ENCODE data around the gene ADGRA1.
"Not testable (repeated sequence)": the region's sequence is repeated elsewhere in the genome, so short reads cannot be mapped to it uniquely, and the experiment has no call there.

The ADGRA1 gene

DNA sequence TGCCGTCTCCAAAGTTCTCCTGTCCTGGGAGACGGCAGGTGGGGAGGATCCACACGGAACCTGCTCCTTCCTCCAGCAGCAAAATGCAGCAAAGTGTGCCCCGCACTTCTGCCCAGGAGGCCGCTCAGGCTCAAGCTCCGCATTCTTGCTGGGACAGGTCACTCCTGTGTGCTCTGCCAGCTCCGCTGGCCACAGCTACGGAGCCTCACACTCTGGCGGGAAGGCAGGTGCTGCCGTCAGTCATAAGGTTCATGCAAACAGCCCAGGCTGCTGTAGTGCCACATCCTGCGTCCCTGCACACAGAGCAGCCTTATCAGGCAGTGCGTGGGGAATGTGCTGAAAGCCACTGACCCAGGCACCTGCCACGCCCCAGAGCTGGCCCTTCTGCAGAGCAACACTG lies 22.4 kb downstream of the ADGRA1 start:
- H3K9ac ChIP-seq (ENCODE audit: low read length): no peak overlapping the region
- H4K20me1 ChIP-seq (ENCODE audit: insufficient read depth, low read length): no peaks in the 10 kb centered on the region
- H3K4me1 ChIP-seq (ENCODE audit: low read length): no peaks in the 10 kb centered on the region
- H3F3A ChIP-seq (ENCODE audit: insufficient read depth, low read length): no peaks in the 10 kb centered on the region
- H3K4me3 ChIP-seq (ENCODE audit: low read length): no peak overlapping the region
- H3K79me2 ChIP-seq (ENCODE audit: low read length): no peaks in the 10 kb centered on the region
- no peak overlapping the region for H3K4me2 ChIP-seq (ENCODE audit: low read depth, low read length)
- H3K36me3 ChIP-seq (replicated peaks; ENCODE audit: insufficient read depth, low read length): no peaks in the 10 kb centered on the region
- H3K27ac ChIP-seq (ENCODE audit: low read length): no peak overlapping the region
- no peak for TF ChIP-seq EZH2 (optimal IDR thresholded peaks at IDR 0.05; ENCODE audit: low read depth, low read length)
- TF ChIP-seq, protein P1, sequence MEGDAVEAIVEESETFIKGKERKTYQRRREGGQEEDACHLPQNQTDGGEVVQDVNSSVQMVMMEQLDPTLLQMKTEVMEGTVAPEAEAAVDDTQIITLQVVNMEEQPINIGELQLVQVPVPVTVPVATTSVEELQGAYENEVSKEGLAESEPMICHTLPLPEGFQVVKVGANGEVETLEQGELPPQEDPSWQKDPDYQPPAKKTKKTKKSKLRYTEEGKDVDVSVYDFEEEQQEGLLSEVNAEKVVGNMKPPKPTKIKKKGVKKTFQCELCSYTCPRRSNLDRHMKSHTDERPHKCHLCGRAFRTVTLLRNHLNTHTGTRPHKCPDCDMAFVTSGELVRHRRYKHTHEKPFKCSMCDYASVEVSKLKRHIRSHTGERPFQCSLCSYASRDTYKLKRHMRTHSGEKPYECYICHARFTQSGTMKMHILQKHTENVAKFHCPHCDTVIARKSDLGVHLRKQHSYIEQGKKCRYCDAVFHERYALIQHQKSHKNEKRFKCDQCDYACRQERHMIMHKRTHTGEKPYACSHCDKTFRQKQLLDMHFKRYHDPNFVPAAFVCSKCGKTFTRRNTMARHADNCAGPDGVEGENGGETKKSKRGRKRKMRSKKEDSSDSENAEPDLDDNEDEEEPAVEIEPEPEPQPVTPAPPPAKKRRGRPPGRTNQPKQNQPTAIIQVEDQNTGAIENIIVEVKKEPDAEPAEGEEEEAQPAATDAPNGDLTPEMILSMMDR (IDR thresholded peaks at IDR 0.05; ENCODE audit: low read length): no peak
- no peak overlapping the region for H2AFZ ChIP-seq (ENCODE audit: low read length)
- H3K9me3 ChIP-seq (replicated peaks; ENCODE audit: insufficient read depth, low read length): no peaks in the 10 kb centered on the region
- H3K9me2 ChIP-seq (replicated peaks; ENCODE audit: insufficient read depth, low read length): no peaks in the 10 kb centered on the region
- H3K27me3 ChIP-seq (replicated peaks; ENCODE audit: insufficient read depth, low read length): peaks cover 10% of the 10 kb centered on the region
- no peak for DNase-seq

DNA sequence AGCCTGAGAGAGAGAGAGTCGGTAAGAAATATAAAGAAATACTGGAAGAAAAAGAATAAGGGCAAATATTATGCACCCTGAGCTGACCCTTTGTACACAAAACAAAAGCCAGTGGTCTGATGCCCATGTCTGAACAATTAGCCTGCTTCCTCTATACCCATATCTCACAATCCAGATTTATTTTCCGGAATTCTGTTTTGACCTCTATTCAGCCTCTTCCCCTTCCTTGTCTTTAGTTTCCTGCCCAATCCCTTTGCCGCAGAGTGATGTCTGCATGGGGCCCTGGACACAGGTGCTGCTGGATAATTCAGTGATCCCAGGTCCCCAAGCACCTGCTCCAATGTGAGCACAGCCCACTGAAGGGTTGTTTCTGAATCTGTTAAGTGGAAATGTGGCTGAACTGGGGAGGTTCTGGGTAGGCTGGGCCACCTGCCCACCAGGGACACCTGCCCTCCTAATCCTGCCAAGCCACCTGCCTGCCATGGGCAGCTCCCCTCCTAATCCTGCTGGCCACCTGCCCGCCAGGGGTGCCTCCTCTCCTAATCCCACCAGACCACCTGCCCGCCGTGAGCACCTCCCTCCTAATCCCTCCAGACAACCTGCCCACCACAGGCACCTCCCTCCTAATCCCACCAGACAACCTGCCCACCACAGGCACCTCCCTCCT lies 23.0 kb downstream of the ADGRA1 start:
- Histone ChIP-seq H2AFZ (ENCODE audit: low read length) (no peak overlapping the region), H3K4me2 (ENCODE audit: low read depth, low read length) (no peak overlapping the region)

DNA sequence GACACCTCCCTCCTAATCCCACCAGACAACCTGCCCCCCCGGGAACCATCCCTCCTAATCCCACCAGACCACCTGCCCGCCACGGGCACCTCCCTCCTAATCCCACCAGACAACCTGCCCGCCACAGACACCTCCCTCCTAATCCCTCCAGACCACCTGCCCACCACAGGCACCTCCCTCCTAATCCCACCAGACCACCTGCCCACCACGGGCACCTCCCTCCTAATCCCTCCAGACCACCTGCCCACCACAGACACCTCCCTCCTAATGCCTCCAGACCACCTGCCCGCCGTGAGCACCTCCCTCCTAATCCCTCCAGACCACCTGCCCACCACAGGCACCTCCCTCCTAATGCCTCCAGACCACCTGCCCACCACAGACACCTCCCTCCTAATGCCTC lies 23.9 kb downstream of the ADGRA1 start:
- H3K27me3 ChIP-seq (replicated peaks; ENCODE audit: insufficient read depth, low read length); H3K36me3 ChIP-seq (replicated peaks; ENCODE audit: insufficient read depth, low read length); H3F3A ChIP-seq (ENCODE audit: insufficient read depth, low read length); H3K9ac ChIP-seq (ENCODE audit: low read length); H4K20me1 ChIP-seq (ENCODE audit: insufficient read depth, low read length); H3K4me2 ChIP-seq (ENCODE audit: low read depth, low read length); DNase-seq; H3K79me2 ChIP-seq (ENCODE audit: low read length); H3K9me2 ChIP-seq (replicated peaks; ENCODE audit: insufficient read depth, low read length); H2AFZ ChIP-seq (ENCODE audit: low read length); H3K27ac ChIP-seq (ENCODE audit: low read length); H3K9me3 ChIP-seq (replicated peaks; ENCODE audit: insufficient read depth, low read length); H3K4me1 ChIP-seq (ENCODE audit: low read length); H3K4me3 ChIP-seq (ENCODE audit: low read length): not testable (repeated sequence)

More for the DNA sequence above, 23.0 kb downstream of the ADGRA1 start:
- no peak for DNase-seq
- H3K27ac ChIP-seq (ENCODE audit: low read length): no peak overlapping the region
- no peak overlapping the region for H3K9ac ChIP-seq (ENCODE audit: low read length)
- H3K27me3 ChIP-seq (replicated peaks; ENCODE audit: insufficient read depth, low read length): peaks cover 9% of the 10 kb centered on the region; the same call in 1 of the 2 replicates
- no peaks in the 10 kb centered on the region for H4K20me1 ChIP-seq (ENCODE audit: insufficient read depth, low read length)
- no peaks in the 10 kb centered on the region for H3K79me2 ChIP-seq (ENCODE audit: low read length)
- TF ChIP-seq EZH2phosphoT487 (IDR thresholded peaks at IDR 0.05; ENCODE audit: low read length): no peak
- TF ChIP-seq, protein P1 (IDR thresholded peaks at IDR 0.05; ENCODE audit: low read length): no peak
- no peak for TF ChIP-seq EZH2 (optimal IDR thresholded peaks at IDR 0.05; ENCODE audit: low read depth, low read length)
- H3F3A ChIP-seq (ENCODE audit: insufficient read depth, low read length): no peaks in the 10 kb centered on the region
- H3K36me3 ChIP-seq (replicated peaks; ENCODE audit: insufficient read depth, low read length): no peaks in the 10 kb centered on the region
- no peak overlapping the region for H3K4me3 ChIP-seq (ENCODE audit: low read length)
- H3K9me2 ChIP-seq (replicated peaks; ENCODE audit: insufficient read depth, low read length): no peaks in the 10 kb centered on the region
- H3K9me3 ChIP-seq (replicated peaks; ENCODE audit: insufficient read depth, low read length): no peaks in the 10 kb centered on the region
- no peaks in the 10 kb centered on the region for H3K4me1 ChIP-seq (ENCODE audit: low read length)

DNA sequence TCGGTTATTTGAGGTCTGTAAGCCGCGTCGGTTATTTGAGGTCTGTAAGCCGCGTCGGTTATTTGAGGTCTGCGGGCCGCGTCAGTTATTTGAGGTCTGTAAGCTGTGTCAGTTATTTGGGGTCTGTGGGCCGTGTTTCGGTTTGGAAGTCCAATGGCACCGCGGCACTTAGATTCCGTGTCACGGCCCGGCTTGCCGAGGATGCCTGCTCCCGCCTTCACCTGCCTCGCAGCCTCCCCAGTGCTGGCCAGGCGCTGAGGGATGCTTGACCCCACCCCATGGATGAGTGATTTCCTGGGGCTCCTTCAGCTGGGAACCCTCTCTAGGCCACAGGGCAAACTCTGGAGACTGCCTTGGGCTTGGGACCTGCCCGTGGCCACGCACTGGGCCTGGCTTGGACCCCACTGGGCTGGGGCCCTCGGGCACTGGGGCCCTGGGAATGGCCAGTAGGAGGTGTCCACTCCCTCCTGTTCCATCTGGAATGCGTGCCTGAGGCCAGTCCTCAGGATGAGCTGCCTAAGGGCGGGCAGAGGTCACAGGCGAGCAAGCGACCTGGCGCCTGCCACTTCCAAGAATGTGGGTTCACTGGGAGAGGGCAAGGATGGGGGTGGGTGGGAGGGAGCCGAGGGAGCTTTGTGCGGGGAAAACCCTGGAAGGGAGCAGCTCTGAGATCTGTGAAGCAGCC lies 25.6 kb downstream of the ADGRA1 start:
- TF ChIP-seq EZH2phosphoT487 (IDR thresholded peaks at IDR 0.05; ENCODE audit: low read length): no peak
- no peak for TF ChIP-seq EZH2 (optimal IDR thresholded peaks at IDR 0.05; ENCODE audit: low read depth, low read length)
- TF ChIP-seq, protein P1 (IDR thresholded peaks at IDR 0.05; ENCODE audit: low read length): no peak
- Histone ChIP-seq H3K9me2 (replicated peaks; ENCODE audit: insufficient read depth, low read length) (no peaks in the 10 kb centered on the region), H4K20me1 (ENCODE audit: insufficient read depth, low read length) (no peaks in the 10 kb centered on the region), H3K9me3 (replicated peaks; ENCODE audit: insufficient read depth, low read length) (no peaks in the 10 kb centered on the region), H3F3A (ENCODE audit: insufficient read depth, low read length) (no peaks in the 10 kb centered on the region), H3K4me2 (ENCODE audit: low read depth, low read length) (no peak overlapping the region), H3K4me3 (ENCODE audit: low read length) (no peak overlapping the region), H3K9ac (ENCODE audit: low read length) (no peak overlapping the region), H3K79me2 (ENCODE audit: low read length) (no peaks in the 10 kb centered on the region), H2AFZ (ENCODE audit: low read length) (no peak overlapping the region), H3K27ac (ENCODE audit: low read length) (no peak overlapping the region), H3K4me1 (ENCODE audit: low read length) (no peaks in the 10 kb centered on the region), H3K27me3 (replicated peaks; ENCODE audit: insufficient read depth, low read length) (no peaks in the 10 kb centered on the region; the same call in 1 of the 2 replicates), H3K36me3 (replicated peaks; ENCODE audit: insufficient read depth, low read length) (no peaks in the 10 kb centered on the region)
- no peak for DNase-seq

Data from MM.1S (cell line).